ENCODE data around the gene SARDH.

GRCh38 chr9:133754187-133754586 is 16.0 kb upstream of the SARDH start:
- no peak for TF ChIP-seq PAX8 (CRISPR knock-in tag; IDR thresholded peaks at IDR 0.05; ENCODE audit: borderline replicate concordance)
- no peak for TF ChIP-seq YY1 (IDR thresholded peaks at IDR 0.05; ENCODE audit: insufficient read depth, insufficient replicate concordance, low read depth, low read length)
- no peak for TF ChIP-seq ARID2 (CRISPR knock-in tag; IDR thresholded peaks at IDR 0.05; ENCODE audit: borderline replicate concordance)
- TF ChIP-seq BRF2 (CRISPR knock-in tag; IDR thresholded peaks at IDR 0.05), result no peak
- no peak for TF ChIP-seq ZNF660 (CRISPR knock-in tag; IDR thresholded peaks at IDR 0.05; ENCODE audit: borderline replicate concordance, low read depth)
- TF ChIP-seq ZNF24 (IDR thresholded peaks at IDR 0.05), result no peak
- TF ChIP-seq, protein P1, sequence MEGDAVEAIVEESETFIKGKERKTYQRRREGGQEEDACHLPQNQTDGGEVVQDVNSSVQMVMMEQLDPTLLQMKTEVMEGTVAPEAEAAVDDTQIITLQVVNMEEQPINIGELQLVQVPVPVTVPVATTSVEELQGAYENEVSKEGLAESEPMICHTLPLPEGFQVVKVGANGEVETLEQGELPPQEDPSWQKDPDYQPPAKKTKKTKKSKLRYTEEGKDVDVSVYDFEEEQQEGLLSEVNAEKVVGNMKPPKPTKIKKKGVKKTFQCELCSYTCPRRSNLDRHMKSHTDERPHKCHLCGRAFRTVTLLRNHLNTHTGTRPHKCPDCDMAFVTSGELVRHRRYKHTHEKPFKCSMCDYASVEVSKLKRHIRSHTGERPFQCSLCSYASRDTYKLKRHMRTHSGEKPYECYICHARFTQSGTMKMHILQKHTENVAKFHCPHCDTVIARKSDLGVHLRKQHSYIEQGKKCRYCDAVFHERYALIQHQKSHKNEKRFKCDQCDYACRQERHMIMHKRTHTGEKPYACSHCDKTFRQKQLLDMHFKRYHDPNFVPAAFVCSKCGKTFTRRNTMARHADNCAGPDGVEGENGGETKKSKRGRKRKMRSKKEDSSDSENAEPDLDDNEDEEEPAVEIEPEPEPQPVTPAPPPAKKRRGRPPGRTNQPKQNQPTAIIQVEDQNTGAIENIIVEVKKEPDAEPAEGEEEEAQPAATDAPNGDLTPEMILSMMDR (CRISPR knock-in tag; IDR thresholded peaks at IDR 0.05), result no peak
- no peak for TF ChIP-seq ZNF619 (CRISPR knock-in tag; IDR thresholded peaks at IDR 0.05)
- TF ChIP-seq, protein P2, sequence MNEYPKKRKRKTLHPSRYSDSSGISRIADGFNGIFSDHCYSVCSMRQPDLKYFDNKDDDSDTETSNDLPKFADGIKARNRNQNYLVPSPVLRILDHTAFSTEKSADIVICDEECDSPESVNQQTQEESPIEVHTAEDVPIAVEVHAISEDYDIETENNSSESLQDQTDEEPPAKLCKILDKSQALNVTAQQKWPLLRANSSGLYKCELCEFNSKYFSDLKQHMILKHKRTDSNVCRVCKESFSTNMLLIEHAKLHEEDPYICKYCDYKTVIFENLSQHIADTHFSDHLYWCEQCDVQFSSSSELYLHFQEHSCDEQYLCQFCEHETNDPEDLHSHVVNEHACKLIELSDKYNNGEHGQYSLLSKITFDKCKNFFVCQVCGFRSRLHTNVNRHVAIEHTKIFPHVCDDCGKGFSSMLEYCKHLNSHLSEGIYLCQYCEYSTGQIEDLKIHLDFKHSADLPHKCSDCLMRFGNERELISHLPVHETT (CRISPR knock-in tag; conservative IDR thresholded peaks at IDR 0.05), result no peak
- TF ChIP-seq CEBPB (IDR thresholded peaks at IDR 0.05; ENCODE audit: borderline replicate concordance, low read depth, low read length), result no peak
- TF ChIP-seq SP4 (CRISPR knock-in tag; IDR thresholded peaks at IDR 0.05), result no peak
- no peak for TF ChIP-seq TCF7L2 (IDR thresholded peaks at IDR 0.05; ENCODE audit: low read depth, low read length)
- TF ChIP-seq, protein P3, sequence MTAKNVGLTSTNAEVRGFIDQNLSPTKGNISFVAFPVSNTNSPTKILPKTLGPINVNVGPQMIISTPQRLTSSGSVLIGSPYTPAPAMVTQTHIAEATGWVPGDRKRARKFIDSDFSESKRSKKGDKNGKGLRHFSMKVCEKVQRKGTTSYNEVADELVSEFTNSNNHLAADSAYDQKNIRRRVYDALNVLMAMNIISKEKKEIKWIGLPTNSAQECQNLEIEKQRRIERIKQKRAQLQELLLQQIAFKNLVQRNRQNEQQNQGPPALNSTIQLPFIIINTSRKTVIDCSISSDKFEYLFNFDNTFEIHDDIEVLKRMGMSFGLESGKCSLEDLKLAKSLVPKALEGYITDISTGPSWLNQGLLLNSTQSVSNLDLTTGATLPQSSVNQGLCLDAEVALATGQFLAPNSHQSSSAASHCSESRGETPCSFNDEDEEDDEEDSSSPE (CRISPR knock-in tag; IDR thresholded peaks at IDR 0.05), result no peak
